ENCODE data around the gene GSS. TPM values are rescaled to one million over a fixed set of nuclear protein-coding genes. Genes with fewer than 3 reads are reported as not detected.

The GSS gene
- total RNA-seq, 4 donors from 2014 or later, result 28.8 to 61.6 (median 47.0) TPM

GRCh38 chr20:34951252-34951651 lies 4.4 kb downstream of the GSS start:
- WGBS, 2 donors, result 92 to 97% methylated on average over 2 of the region's 2 CpGs
- H3K27ac ChIP-seq, result no peak overlapping the region
- H3K4me1 ChIP-seq, result peaks cover 0 to 12% (median 0%) of the 10 kb centered on the region in 4 donors
- DNase-seq (ENCODE audit: low spot score in 2 of 2), result no peak
- peaks cover 0 to 26% (median 0%) of the 10 kb centered on the region in 3 donors for H3K36me3 ChIP-seq
- no peak overlapping the region for H3K4me3 ChIP-seq
- H3K9me3 ChIP-seq, result no peaks in the 10 kb centered on the region
- TF ChIP-seq EP300 (IDR thresholded peaks at IDR 0.05), result no peak
- no peak for TF ChIP-seq POLR2A (IDR thresholded peaks at IDR 0.05)
- no peak for TF ChIP-seq CTCF (IDR thresholded peaks at IDR 0.05)
- H3K27me3 ChIP-seq, result no peaks in the 10 kb centered on the region

- H3K27ac ChIP-seq, result no peak overlapping the region
- H3K4me1 ChIP-seq, result no peaks in the 10 kb centered on the region
- TF ChIP-seq EP300 (IDR thresholded peaks at IDR 0.05), result no peak
- TF ChIP-seq POLR2A (IDR thresholded peaks at IDR 0.05), result no peak
- TF ChIP-seq CTCF (IDR thresholded peaks at IDR 0.05), result no peak
- H3K4me3 ChIP-seq, result no peak overlapping the region
- no peaks in the 10 kb centered on the region for H3K9me3 ChIP-seq
- no peak for DNase-seq (ENCODE audit: low spot score in 2 of 2)
- peaks cover 0 to 41% (median 0%) of the 10 kb centered on the region in 3 donors for H3K36me3 ChIP-seq
- H3K27me3 ChIP-seq, result no peaks in the 10 kb centered on the region
- WGBS, 2 donors, result 87 to 95% methylated on average over 6 of the region's 6 CpGs
These were observed 6.5 kb downstream of the GSS start for GRCh38 chr20:34949120-34949519.

GRCh38 chr20:34948030-34948429 lies 7.6 kb downstream of the GSS start:
- no peak for TF ChIP-seq EP300 (IDR thresholded peaks at IDR 0.05)
- no peak for TF ChIP-seq CTCF (IDR thresholded peaks at IDR 0.05)
- no peak for TF ChIP-seq POLR2A (IDR thresholded peaks at IDR 0.05)
- no peak overlapping the region for H3K4me3 ChIP-seq
- no peaks in the 10 kb centered on the region for H3K27me3 ChIP-seq
- peaks cover 0 to 51% (median 0%) of the 10 kb centered on the region in 3 donors for H3K36me3 ChIP-seq
- no peaks in the 10 kb centered on the region for H3K4me1 ChIP-seq
- DNase-seq (ENCODE audit: low spot score in 2 of 2), result no peak
- no peaks in the 10 kb centered on the region for H3K9me3 ChIP-seq
- H3K27ac ChIP-seq, result no peak overlapping the region

GRCh38 chr20:34947336-34947735 lies 8.3 kb downstream of the GSS start:
- Histone ChIP-seq H3K9me3 (no peaks in the 10 kb centered on the region), H3K27me3 (no peaks in the 10 kb centered on the region), H3K36me3 (peaks cover 0 to 58% (median 4%) of the 10 kb centered on the region in 3 donors), H3K27ac (no peak overlapping the region), H3K4me1 (no peaks in the 10 kb centered on the region), H3K4me3 (no peak overlapping the region)
- TF ChIP-seq POLR2A (IDR thresholded peaks at IDR 0.05) (no peak), CTCF (IDR thresholded peaks at IDR 0.05) (no peak), EP300 (IDR thresholded peaks at IDR 0.05) (no peak)
- DNase-seq (ENCODE audit: low spot score in 2 of 2), result no peak

GRCh38 chr20:34946661-34947060 lies 8.9 kb downstream of the GSS start:
- Histone ChIP-seq H3K4me3 (no peak overlapping the region), H3K36me3 (peaks cover 0 to 62% (median 7%) of the 10 kb centered on the region in 3 donors), H3K27me3 (no peaks in the 10 kb centered on the region), H3K27ac (no peak overlapping the region), H3K4me1 (no peaks in the 10 kb centered on the region), H3K9me3 (no peaks in the 10 kb centered on the region)
- TF ChIP-seq CTCF (IDR thresholded peaks at IDR 0.05) (no peak), EP300 (IDR thresholded peaks at IDR 0.05) (no peak), POLR2A (IDR thresholded peaks at IDR 0.05) (no peak)
- no peak for DNase-seq (ENCODE audit: low spot score in 2 of 2)
- 88 to 94% methylated on average over 3 of the region's 3 CpGs for WGBS, 2 donors
